SU-DHL-6 (cell line): Measurements from ENCODE around the gene CCDC88C.
A peak's percentile ranks its signal among the peaks of the same experiment; 100 is the strongest.
"Not testable (repeated sequence)": the region's sequence is repeated elsewhere in the genome, so short reads cannot be mapped to it uniquely, and the experiment has no call there.

Source experiments
- H2AFZ ChIP-seq: fragments of 200-600 bp; sonication (generic); 2 replicates; pipeline ENCODE4 v1.6.1; 2014; ENCODE audit warnings: low read depth, mild to moderate bottlenecking, moderate library complexity, mixed read lengths, antibody characterized with exemption, low read length; ENCODE audit not compliant: severe bottlenecking
- H3F3A ChIP-seq: fragments of 200-600 bp; shearing (Covaris generic); 2 replicates; pipeline ENCODE4 v1.6.0; 2016; ENCODE audit warnings: antibody characterized with exemption, mild to moderate bottlenecking; ENCODE audit not compliant: insufficient read depth
- H3K27ac ChIP-seq: fragments of 200-600 bp; sonication (generic); 2 replicates; pipeline ENCODE4 v1.5.1; 2016; ENCODE audit warnings: low read depth, mild to moderate bottlenecking, low read length, moderate library complexity, mixed read lengths
- H3K27me3 ChIP-seq: fragments of 200-600 bp; sonication (generic), shearing (Covaris generic); 2 replicates; pipeline ENCODE4 v1.6.0; 2014; ENCODE audit warnings: mild to moderate bottlenecking, low read length
- H3K36me3 ChIP-seq: fragments of 200-600 bp; sonication (generic); 2 replicates; pipeline ENCODE4 v1.6.1; 2014; ENCODE audit warnings: mild to moderate bottlenecking, low read length, mixed read lengths
- H3K4me2 ChIP-seq: fragments of 300-600, 200-600 bp; shearing (Covaris generic), sonication (generic); 2 replicates; pipeline ENCODE4 v1.6.0; 2014; ENCODE audit warnings: low read length, low read depth, mild to moderate bottlenecking; ENCODE audit not compliant: poor library complexity, severe bottlenecking
- H3K4me3 ChIP-seq: fragments of 200-600 bp; sonication (generic); 2 replicates; pipeline ENCODE4 v1.5.1; 2014; ENCODE audit warnings: antibody characterized with exemption, low read length, mild to moderate bottlenecking, mixed read lengths; ENCODE audit not compliant: insufficient read depth, poor library complexity, severe bottlenecking
- H3K79me2 ChIP-seq: fragments of 200-600 bp; sonication (generic); 2 replicates; pipeline ENCODE4 v1.6.1; 2014; ENCODE audit warnings: mild to moderate bottlenecking, low read length, moderate library complexity; ENCODE audit not compliant: insufficient read depth
- H3K9ac ChIP-seq: fragments of 200-600 bp; sonication (generic); 2 replicates; pipeline ENCODE4 v1.7.0; 2014; ENCODE audit warnings: mild to moderate bottlenecking, low read length
- H3K9me2 ChIP-seq: fragments of 200-600 bp; sonication (generic); replicated peaks from 2 replicates; pipeline ENCODE4 v1.6.1; 2014; ENCODE audit warnings: low read length; ENCODE audit not compliant: insufficient read depth
- H3K9me3 ChIP-seq: fragments of 200-600 bp; sonication (generic); 2 replicates; pipeline ENCODE4 v1.6.1; 2014; ENCODE audit warnings: low read length, mixed read lengths; ENCODE audit not compliant: insufficient read depth
- H4K20me1 ChIP-seq: fragments of 200-600 bp; sonication (generic); 2 replicates; pipeline ENCODE4 v1.6.1; 2014; ENCODE audit warnings: low read depth, mild to moderate bottlenecking, antibody characterized with exemption, low read length, moderate library complexity, mixed read lengths
- CTCF ChIP-seq: fragments of 200-600 bp; sonication (generic); IDR thresholded peaks from one replicate; pipeline ENCODE4 v1.5.1; 2017; ENCODE audit warnings: antibody characterized with exemption, mild to moderate bottlenecking, low read length, moderate library complexity; ENCODE audit not compliant: insufficient read depth, poor library complexity, severe bottlenecking
- EZH2phosphoT487 ChIP-seq: fragments of 200-600 bp; sonication (generic), shearing (Covaris generic); conservative IDR thresholded peaks from 2 replicates; pipeline ENCODE4 v1.6.1; 2018; ENCODE audit warnings: mild to moderate bottlenecking, antibody characterized with exemption, low read length, moderate library complexity, mixed read lengths

The CCDC88C gene

GRCh38 chr14:91439345-91439744, 21.7 kb upstream of the CCDC88C start:
- Histone ChIP-seq H3K36me3 (peaks cover 17% of the 10 kb centered on the region), H3F3A (no peaks in the 10 kb centered on the region), H3K27ac (no peak overlapping the region), H2AFZ (no peak overlapping the region), H3K4me2 (no peak overlapping the region), H3K79me2 (peaks cover 63% of the 10 kb centered on the region), H3K9me2 (no peaks in the 10 kb centered on the region), H3K9ac (no peak overlapping the region), H3K9me3 (peaks cover 11% of the 10 kb centered on the region), H3K4me3 (no peak overlapping the region), H3K27me3 (no peaks in the 10 kb centered on the region), H4K20me1 (no peaks in the 10 kb centered on the region)
- TF ChIP-seq CTCF (no peak), EZH2phosphoT487 (no peak)

GRCh38 chr14:91438845-91439244, 21.2 kb upstream of the CCDC88C start:
- Histone ChIP-seq H3K36me3 (peaks cover 17% of the 10 kb centered on the region), H3K9me2 (no peaks in the 10 kb centered on the region), H3K4me2 (no peak overlapping the region), H4K20me1 (no peaks in the 10 kb centered on the region), H3K9ac (no peak overlapping the region), H3K4me3 (no peak overlapping the region), H3K27me3 (no peaks in the 10 kb centered on the region), H3K27ac (no peak overlapping the region), H3F3A (no peaks in the 10 kb centered on the region), H2AFZ (no peak overlapping the region), H3K79me2 (peaks cover 62% of the 10 kb centered on the region), H3K9me3 (peaks cover 11% of the 10 kb centered on the region)
- TF ChIP-seq CTCF, result no peak

GRCh38 chr14:91436266-91436665, 18.6 kb upstream of the CCDC88C start:
- not testable (repeated sequence) for H4K20me1 ChIP-seq, H3K27ac ChIP-seq, H3K4me3 ChIP-seq, H2AFZ ChIP-seq, H3K4me2 ChIP-seq, H3F3A ChIP-seq, H3K9ac ChIP-seq, H3K27me3 ChIP-seq, H3K36me3 ChIP-seq, H3K9me2 ChIP-seq
- peaks cover 44% of the 10 kb centered on the region for H3K79me2 ChIP-seq
- H3K9me3 ChIP-seq, result peaks cover 11% of the 10 kb centered on the region

GRCh38 chr14:91429385-91429784, 11.8 kb upstream of the CCDC88C start:
- H3K27me3 ChIP-seq, result no peaks in the 10 kb centered on the region
- no peak overlapping the region for H3K27ac ChIP-seq
- no peak overlapping the region for H3K4me3 ChIP-seq
- no peaks in the 10 kb centered on the region for H3K9me2 ChIP-seq
- H4K20me1 ChIP-seq, result no peaks in the 10 kb centered on the region
- peaks cover 49% of the 10 kb centered on the region for H3K79me2 ChIP-seq
- peaks cover 8% of the 10 kb centered on the region; the same call in 1 of the 2 replicates for H3K36me3 ChIP-seq
- TF ChIP-seq CTCF (no peak), EZH2phosphoT487 (no peak)
- peaks cover 7% of the 10 kb centered on the region; the same call in 1 of the 2 replicates for H3F3A ChIP-seq
- no peaks in the 10 kb centered on the region for H3K9me3 ChIP-seq
- no peak overlapping the region for H3K4me2 ChIP-seq
- H2AFZ ChIP-seq, result no peak overlapping the region
- H3K9ac ChIP-seq, result no peak overlapping the region

GRCh38 chr14:91428931-91429330, 11.3 kb upstream of the CCDC88C start:
- H3K9me2 ChIP-seq, H4K20me1 ChIP-seq, H3K4me2 ChIP-seq, H3K4me3 ChIP-seq, H3K9ac ChIP-seq, H3K27me3 ChIP-seq, H2AFZ ChIP-seq, H3K36me3 ChIP-seq, H3K9me3 ChIP-seq, H3K27ac ChIP-seq: not testable (repeated sequence)
- H3F3A ChIP-seq, result peaks cover 10% of the 10 kb centered on the region; the same call in 1 of the 2 replicates
- H3K79me2 ChIP-seq, result peaks cover 49% of the 10 kb centered on the region

- H3K79me2 ChIP-seq, result peaks cover 47% of the 10 kb centered on the region
- peak overlapping the region; percentile 24; the same call in 1 of the 2 replicates for H3K27ac ChIP-seq
- peak overlapping the region; percentile 57 for H3K9ac ChIP-seq
- H3K4me3 ChIP-seq, result peak overlapping the region; percentile 58
- not testable (repeated sequence) for H3K27me3 ChIP-seq, H2AFZ ChIP-seq, H3K9me3 ChIP-seq, H3K9me2 ChIP-seq, H4K20me1 ChIP-seq, H3K36me3 ChIP-seq
- peak overlapping the region; percentile 54 for H3K4me2 ChIP-seq
- H3F3A ChIP-seq, result peaks cover 10% of the 10 kb centered on the region; the same call in 1 of the 2 replicates
Observed at GRCh38 chr14:91425531-91425944, 7.9 kb upstream of the CCDC88C start.
